Middle frontal gyrus (tissue), 1 donor: ENCODE results near the gene PDZRN3.

Experiments
- DNase-seq: peaks from one replicate; pipeline ENCODE4 v3.0.0-alpha.2; 2015; ENCODE audit warnings: low spot score; ENCODE audit errors: extremely low spot score

The PDZRN3 gene

DNA sequence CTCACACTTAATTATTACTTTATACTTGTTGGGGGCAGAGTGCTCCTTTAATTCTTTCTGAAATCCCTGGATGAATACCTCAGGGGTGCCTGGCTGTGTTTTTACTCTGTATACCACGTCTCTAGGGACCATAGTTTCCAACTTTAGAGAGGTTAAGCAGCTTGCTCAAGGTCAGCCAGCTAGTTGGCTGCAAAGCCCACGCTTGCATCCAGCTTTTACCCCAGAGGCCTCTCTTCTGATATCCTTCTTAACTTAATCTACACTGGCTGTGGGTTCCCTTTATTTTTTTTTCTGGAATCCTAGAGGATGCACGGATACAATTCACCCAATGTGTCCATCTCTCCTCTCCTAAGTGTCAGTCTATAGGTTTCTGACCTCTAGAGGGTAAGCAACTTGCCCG is 1.4 kb downstream of the PDZRN3 start:
- DNase-seq: no peak

DNA sequence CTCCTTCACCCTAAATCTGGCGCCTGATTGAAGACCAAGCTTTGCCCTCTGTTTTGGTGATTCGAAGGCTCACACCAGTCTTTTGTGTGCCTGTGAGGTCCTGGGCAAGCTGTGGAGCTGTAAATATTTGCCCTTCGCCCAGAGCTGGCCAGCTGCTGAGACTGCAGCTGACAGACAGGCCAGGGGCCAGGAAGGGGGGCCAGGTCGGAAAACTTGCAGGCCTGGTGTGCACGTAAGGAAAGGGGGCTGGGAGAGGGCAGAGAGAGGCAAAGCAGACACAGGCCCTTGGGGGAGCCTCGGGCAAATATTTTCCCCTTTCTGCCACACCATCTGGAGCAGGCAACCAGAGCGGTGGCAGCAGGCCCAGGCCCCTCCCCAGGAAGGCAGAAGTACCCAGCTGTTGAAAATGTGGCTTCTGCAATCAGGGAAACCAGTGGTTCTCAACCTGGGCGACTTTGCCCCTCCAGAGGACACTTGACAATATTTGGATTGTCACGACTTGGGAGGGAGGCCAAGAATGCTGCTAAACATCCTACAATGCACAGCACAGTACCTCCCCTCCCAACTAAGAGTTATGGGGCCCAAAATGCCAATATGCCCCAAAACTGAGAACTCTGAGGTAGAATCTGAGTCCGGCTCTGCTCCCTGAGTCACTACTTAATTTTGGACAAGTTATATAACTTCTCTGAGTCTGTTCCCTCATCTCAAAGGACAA is 2.5 kb downstream of the PDZRN3 start:
- DNase-seq: no peak

DNA sequence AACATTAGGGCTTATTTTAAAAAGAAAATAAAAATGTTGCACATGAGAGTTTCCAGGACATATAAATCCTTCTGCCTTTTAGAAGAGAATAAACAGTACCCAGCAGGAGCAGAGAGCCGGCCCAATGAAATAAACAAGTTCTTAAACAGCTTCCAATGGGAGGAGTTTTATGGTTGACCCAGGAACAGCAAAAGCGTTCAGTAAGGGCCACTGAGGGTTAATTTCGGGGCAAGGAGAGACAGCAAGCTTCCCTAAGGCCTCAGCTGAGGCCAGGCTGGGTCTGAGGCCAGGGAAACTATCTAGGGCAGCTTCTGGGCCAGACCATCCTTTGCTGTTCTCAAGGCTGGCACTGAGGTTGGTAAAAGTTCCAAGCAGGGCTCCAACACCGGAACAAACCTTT is 3.4 kb downstream of the PDZRN3 start:
- DNase-seq: no peak

DNA sequence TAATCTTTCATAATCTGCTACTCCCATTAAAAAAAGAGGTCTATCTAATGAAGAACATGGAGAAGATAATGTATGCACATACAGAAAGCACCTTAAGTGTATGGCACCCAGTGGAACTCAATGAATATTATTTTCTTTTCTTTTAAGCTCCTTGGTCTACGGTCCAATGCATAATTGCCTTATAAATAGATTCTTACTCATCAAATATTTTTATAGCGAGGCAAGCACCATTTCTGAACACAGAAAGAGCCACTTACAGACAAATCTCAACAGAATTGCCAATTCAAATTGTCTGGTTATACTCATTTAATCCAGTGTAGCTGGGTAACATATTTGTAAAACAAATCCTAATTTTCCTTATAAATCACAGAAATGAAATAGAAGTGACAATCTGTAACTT is 6.3 kb downstream of the PDZRN3 start:
- no peak for DNase-seq

DNA sequence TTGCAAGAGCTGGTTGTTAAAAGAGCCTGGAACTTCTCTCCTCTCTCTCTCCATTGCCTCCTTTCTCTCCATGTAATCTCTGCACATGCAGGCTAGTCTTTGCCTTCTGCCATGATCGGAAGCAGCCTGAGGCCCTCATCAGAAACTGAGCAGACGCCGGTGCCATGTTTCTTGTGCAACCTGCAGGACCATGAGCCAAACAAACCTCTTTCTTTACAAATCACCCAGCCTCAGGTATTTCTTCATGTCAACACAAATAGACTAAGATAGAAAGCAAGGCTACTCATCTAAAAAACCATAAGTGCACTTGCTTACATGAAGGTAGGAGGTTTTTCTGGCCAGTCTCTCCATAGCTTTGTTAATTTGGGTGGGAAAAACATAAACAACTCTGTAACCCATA is 8.7 kb downstream of the PDZRN3 start:
- DNase-seq: no peak

DNA sequence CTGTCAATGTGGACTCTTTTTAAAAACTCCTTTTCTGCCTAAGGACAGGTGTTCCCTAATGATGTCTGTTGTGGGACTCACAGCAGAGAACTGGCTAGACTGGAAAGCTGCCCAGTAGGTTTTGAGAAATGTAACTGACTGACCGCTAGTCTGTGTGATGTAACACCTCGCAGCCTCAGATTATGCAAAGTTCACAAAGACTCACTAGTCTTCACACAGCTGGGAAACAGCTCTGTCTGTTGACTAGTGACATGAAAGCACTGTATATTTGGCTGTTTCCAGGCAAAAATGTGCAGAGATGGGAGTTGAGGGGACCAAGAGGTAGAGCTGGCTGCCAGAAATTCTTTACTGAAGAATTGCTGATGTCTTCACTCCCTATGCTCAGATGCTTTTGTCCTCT is 10.3 kb downstream of the PDZRN3 start:
- no peak for DNase-seq

DNA sequence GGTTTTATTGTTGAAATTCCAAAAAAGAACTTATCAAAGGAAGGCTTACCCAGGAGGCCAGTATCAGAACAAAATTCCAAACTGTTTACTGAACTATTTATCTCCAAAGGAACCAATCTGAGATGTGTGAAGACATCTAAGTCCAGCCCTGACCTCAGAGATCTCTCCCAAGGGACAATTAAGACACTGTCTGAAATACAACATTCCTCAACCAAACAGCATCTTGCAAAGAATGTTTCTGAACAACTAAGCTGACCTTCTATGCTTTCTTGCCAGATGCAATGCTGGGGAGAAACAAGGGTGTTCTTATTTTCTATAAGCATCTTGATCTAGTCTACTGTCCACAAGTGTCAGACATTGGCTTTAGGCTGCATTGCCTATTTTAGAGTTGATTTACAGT is 13.6 kb downstream of the PDZRN3 start:
- DNase-seq: no peak

DNA sequence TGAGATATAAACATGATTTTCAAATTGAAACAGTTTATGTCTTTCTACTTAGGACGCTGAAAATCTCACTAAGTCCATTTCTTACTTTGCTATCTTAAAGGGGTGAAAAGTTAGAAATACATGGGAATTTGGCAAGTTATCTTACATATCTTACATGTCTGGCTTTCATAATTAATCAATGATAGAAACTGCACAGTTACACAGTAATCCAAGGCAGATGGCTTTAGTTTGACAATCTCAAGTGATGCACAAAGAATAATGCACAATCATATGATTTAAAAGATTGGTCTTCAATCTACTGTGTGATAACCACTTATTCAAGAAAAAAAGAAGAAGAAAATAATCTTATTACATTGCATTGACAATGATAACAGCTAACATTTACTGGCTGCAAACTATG is 14.2 kb downstream of the PDZRN3 start:
- DNase-seq: no peak

DNA sequence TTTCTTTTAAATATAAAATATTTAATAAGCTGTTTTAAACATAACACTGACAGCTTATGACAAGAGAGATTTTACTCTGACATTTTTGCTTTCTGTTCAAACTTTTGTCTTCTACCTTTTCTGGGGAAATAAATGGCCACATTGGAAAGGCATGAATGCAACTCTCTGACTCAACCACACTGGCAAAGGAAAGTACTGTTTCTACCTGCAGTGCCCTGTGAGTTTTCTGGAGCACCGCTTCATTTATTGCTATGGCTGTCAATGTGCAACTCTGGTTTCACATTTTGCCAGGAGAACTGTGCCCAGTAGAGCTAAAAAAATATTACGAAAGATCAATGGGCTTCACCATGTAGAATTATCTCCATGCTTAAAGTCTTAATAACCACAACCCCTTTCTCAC is 15.1 kb downstream of the PDZRN3 start:
- DNase-seq: no peak

DNA sequence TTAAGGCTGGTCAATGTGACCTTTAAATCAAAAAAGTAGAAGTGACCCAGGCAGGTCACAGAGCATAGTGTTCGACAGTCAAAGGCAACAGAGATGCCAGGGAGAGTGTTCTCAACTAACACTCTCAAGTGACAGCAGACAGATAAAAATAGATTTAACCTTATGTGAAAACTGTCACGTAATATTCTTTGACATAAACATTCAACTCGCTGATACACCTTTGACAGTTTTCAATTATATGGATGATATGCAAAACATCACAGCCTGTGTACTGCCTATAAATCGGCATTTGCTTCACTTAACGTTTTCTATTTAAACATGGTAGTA is 15.5 kb downstream of the PDZRN3 start:
- no peak for DNase-seq

DNA sequence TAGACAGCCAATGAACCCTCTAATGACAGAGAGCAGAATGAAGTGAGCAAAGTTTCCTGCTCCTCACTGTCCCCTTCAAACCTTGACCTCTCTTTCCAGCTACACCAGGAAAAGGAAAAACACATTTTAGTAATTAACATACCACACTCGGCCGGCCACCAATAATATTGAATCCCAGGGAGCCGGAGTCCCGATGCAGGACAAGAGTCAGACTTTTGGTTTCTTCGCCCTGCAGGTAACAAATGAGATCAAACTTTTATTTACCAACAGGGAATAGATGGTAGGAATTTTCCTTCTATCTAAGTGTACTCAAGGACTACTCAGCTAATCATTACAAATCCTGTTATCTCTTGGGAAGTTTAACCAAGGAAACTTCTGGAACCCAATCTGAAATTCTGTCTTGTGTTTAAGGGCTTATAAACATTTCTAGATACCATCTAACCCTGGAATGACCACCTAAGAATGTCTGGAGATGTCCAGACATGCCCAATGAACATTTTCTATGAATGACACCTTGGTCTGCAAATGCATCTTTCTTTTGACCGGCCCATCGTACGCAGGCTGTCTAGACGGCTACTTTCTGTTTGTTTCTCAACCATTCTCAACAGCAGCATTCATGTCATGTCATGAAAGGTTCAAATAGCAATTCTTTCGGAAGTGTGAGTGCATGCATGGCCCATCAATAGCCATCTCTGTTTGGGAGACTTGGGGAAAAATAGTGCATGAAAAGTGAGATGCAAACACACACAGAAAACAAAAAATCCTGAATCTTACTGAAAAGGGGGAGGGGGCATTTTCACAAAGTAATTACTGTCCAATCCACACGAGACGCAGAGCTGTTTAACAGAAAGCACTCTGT is 16.1 kb downstream of the PDZRN3 start:
- no peak for DNase-seq

DNA sequence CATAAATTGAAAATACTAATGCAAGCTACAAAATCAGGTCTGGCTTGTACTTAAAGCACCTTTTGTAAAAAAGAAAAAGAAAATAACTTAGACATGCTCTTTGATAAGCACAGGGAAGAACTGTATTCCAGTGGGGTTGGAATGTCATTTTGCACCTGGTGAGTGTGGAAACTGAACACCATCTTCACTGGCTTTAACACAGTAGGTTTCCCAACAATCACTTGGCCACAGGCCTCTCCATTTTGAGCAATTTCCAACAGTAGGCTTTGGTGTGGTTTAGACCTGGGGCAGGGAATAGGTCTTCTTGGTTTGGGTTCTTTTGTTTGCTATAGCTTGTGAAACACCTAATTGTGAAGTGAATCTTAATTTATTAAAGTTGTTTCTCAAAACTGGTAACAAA is 18.9 kb downstream of the PDZRN3 start:
- no peak for DNase-seq

DNA sequence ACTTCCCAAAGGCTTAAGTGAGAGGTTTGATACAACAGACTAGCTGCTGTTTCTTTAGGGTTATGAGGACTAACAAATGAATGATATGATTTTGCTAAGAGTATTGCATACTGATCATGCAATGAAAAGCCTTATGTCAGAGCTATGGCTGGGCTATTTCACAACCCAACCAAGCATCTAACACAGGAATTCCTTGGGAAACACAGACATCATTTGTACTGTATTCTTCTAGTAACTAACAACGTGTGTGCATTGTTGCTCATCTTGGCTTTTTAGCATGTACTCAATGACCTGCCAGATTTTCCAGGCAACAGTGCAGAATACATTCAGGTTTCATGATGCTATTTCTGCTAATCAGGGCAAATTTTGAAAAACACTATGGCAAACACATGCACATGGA is 19.3 kb downstream of the PDZRN3 start:
- no peak for DNase-seq

DNA sequence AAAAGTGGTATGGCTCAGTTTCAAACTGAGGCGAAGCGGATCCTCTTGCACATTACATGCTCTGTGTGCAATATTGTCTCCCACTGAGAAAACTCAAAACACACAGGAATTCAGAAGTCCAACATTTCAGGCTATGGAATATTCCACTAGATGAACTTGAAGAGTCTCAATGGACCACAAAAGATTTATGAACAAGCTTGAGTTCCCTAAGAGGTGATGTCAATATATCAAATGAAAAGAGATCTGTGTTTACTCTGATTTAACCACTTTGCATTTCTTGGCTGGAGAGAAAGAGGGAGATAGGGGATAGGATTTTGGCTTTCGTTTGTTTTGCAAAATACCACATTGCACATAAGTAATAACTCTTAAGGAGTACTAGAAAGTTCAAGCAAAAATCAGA is 20.3 kb downstream of the PDZRN3 start:
- no peak for DNase-seq

DNA sequence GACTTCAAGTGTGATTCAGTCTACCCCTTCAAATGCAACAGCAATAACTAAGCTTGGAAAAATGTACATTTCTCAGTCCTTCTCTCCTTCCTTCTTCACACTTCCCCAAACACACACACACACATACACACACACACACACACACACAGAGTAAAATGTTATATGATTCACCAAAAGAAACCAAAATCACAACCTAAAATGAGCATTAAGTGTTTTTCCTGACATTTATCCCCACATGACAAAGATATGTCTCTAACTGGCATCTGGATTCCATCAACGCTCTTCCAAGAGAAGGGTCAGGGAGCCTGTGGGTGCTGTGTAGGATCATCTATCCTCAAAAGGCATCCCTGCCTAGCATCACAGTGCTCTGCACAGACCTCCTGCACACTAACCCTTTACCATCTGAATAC is 21.0 kb downstream of the PDZRN3 start:
- no peak for DNase-seq

DNA sequence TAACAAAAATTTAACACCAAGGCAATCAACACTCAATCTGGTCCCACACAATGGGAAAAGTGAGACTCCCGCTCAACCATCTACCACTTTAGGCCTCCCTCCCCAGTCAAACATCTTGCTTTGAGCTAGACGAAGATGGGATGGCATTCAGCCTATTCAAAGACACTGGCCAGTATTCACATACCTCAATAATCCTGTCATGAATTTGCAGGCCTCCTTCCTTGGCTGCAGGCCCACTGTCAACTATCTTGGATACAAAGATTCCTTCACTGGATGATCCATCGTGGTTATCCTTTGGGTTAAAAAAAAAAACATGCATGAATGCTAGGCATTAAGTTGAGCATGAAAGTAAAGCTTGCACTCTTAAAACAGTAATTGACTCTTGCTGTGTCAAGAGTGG is 22.6 kb downstream of the PDZRN3 start:
- no peak for DNase-seq

DNA sequence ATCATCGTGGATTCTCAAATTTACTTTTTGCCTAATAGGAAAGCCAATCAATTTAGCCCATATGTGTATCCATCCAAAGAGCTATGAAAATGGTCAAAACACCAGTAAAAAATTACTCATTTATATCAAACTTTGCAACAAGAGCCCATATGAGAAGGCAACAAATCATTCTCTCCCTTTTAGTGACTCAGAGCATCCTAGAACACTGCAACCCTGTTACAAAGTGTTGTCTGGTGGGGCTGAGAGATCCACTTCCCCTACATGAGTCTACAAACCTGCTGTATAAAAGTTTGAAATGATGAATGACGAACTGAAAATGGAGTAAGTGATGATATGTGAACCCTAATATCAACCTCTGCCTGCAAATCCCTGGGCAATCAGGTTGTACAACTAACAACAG is 23.3 kb downstream of the PDZRN3 start:
- no peak for DNase-seq

DNA sequence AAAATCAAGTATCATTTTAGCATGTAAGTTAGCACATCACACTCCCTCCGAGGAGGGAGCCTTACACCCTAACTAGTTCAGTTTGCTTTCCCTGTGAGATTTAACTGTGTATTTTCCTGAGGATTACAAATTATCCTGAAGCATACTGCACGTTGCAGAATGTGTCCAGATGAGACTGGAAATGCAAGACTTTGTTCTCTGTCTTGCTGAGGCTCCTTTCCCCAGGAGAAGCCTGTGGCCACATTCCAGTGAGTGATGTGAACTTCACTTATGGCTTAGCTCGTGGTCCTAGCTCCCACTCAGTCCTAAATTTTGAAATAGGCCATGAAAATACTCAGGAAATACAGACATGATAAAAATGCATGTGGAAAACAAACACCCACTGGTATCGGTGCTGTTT is 23.7 kb downstream of the PDZRN3 start:
- DNase-seq: no peak

DNA sequence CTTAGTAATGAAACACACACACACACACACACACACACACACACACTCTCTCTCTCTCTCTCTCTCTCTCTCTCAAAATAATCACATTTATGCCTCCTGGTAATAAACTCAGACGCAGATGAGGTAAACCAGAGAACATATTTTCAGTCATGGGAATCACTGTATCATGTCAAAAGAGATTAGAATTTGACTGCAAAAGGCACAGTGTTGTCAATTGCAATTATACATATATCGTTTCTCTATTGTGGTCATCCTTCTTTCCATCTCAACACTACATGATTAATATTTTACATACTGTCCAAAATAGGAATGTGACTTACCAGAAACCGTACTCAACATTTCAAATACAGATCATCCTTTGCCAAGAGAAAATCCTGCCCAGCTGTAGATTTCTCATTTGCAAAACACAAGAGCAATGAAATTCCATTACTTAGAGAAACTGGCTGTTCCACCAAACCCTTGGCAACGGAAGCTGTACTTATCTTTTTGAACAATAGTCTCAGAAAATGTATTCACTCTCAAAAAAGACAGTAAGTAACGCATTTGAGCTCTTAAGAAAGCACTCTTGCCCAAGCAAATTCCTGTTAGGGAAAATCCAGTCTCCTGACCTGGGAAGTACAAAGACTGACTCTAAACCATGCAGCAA is 24.3 kb downstream of the PDZRN3 start:
- DNase-seq: no peak

DNA sequence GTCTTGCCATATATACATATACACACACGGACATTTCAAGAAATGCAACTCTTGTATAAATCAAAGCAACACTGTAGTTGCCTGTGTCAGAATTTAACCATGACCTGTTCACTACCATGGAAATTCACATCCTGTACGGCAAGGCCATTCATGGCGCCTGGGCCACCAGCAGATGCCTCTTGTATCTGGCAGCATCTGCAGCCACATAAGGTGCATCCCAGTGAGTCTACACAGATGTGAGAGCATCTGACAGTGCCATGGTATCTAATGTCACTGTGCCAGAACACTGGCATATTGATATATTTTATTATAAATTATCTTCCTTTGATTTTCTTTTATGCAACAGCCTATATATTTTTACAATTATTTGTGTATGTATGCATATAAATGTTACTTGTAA is 25.1 kb downstream of the PDZRN3 start:
- DNase-seq: no peak

DNA sequence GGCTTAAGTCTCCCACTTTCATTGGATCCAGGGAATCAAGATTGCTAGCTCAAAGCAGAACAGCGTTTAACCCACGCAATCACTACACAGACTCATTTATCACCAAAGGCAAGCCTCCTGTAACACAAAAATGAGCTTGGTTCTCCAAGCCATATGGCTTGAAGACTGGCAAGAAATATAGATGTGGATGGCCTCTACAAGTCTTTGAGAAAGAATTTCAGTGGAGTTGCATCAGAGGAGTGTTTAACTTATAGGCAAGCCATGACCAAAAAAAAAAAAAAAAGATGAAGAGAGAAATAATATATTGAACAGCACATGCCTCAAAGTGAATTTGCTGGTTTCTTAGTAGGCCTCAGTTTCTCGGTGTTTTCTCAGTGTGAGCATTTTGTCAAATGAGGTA is 27.3 kb downstream of the PDZRN3 start:
- no peak for DNase-seq
